Neural crest cell (in vitro differentiated cells): ENCODE data around the gene FBXO9. TPM values are rescaled to one million over a fixed set of nuclear protein-coding genes. Genes with fewer than 3 reads are reported as not detected.
"Not testable (repeated sequence)": the region's sequence is repeated elsewhere in the genome, so short reads cannot be mapped to it uniquely, and the experiment has no call there.

Source experiments
- DNase-seq: peaks from one replicate; pipeline ENCODE4 v3.0.0; 2021; ENCODE audit warnings: low read depth, mixed read lengths, low spot score
- H3K27ac Mint-ChIP-seq: one replicate; pipeline ENCODE4 v1.8.0; 2021; ENCODE audit warnings: mild to moderate bottlenecking, mixed read lengths; ENCODE audit not compliant: unreplicated experiment
- H3K27me3 Mint-ChIP-seq: 2 replicates; pipeline ENCODE4 v1.8.0; 2021; ENCODE audit warnings: low read depth, mild to moderate bottlenecking, mixed read lengths
- H3K36me3 Mint-ChIP-seq: 2 replicates; pipeline ENCODE4 v1.8.0; 2021; ENCODE audit warnings: low read depth, mild to moderate bottlenecking, mixed read lengths
- H3K4me1 Mint-ChIP-seq: 2 replicates; pipeline ENCODE4 v1.8.0; 2021; ENCODE audit warnings: mixed read lengths
- H3K4me3 Mint-ChIP-seq: one replicate; pipeline ENCODE4 v1.8.0; 2021; ENCODE audit warnings: mild to moderate bottlenecking, mixed read lengths
- H3K9me3 Mint-ChIP-seq: 2 replicates; pipeline ENCODE4 v1.8.0; 2021; ENCODE audit warnings: mixed read lengths
- CTCF ChIP-seq: fragments of 200-600 bp; sonication (generic); conservative IDR thresholded peaks from 2 replicates; pipeline ENCODE4 v1.5.0; 2021; ENCODE audit warnings: antibody characterized with exemption, mild to moderate bottlenecking
- total RNA-seq: library from RNA; stranded (reverse); gene quantifications from 2 replicates; pipeline ENCODE4 v1.2.1, GENCODE V29; 2021

Gene FBXO9
- total RNA-seq, 1 donor from 2014 or later = 48.3 TPM

- H3K27me3 Mint-ChIP-seq = no peaks in the 10 kb centered on the region
- H3K36me3 Mint-ChIP-seq = peaks cover 7% of the 10 kb centered on the region
- no peaks in the 10 kb centered on the region for H3K9me3 Mint-ChIP-seq
- H3K27ac Mint-ChIP-seq = no peak overlapping the region
- DNase-seq = no peak
- H3K4me3 Mint-ChIP-seq = no peak overlapping the region
- TF ChIP-seq CTCF = no peak
- H3K4me1 Mint-ChIP-seq = peaks cover 25% of the 10 kb centered on the region
Observed at GRCh38 chr6:53056273-53056672, 8.9 kb upstream of the FBXO9 start.

GRCh38 chr6:53058388-53059195, 6.6 kb upstream of the FBXO9 start:
- Mint-ChIP-seq H3K27ac (no peak overlapping the region), H3K27me3 (no peaks in the 10 kb centered on the region), H3K9me3 (no peaks in the 10 kb centered on the region), H3K36me3 (no peaks in the 10 kb centered on the region), H3K4me1 (peaks cover 37% of the 10 kb centered on the region), H3K4me3 (peak overlapping the region; percentile 98)
- TF ChIP-seq CTCF = no peak
- no peak for DNase-seq

- TF ChIP-seq CTCF = no peak
- Mint-ChIP-seq H3K27me3 (no peaks in the 10 kb centered on the region), H3K36me3 (no peaks in the 10 kb centered on the region), H3K4me3 (peak overlapping the region; percentile 98), H3K9me3 (no peaks in the 10 kb centered on the region), H3K27ac (peak overlapping the region; percentile 98), H3K4me1 (peaks cover 43% of the 10 kb centered on the region)
- no peak for DNase-seq
Observed at GRCh38 chr6:53059648-53060589, 5.3 kb upstream of the FBXO9 start.

GRCh38 chr6:53062169-53062539, 3.0 kb upstream of the FBXO9 start:
- no peak for DNase-seq
- Mint-ChIP-seq H3K36me3 (no peaks in the 10 kb centered on the region), H3K9me3 (no peaks in the 10 kb centered on the region), H3K27me3 (no peaks in the 10 kb centered on the region), H3K27ac (peak overlapping the region; percentile 79), H3K4me3 (peak overlapping the region; percentile 98), H3K4me1 (peaks cover 57% of the 10 kb centered on the region)
- no peak for TF ChIP-seq CTCF

- peaks cover 52% of the 10 kb centered on the region for H3K4me1 Mint-ChIP-seq
- not testable (repeated sequence) for DNase-seq, H3K9me3 Mint-ChIP-seq, H3K27me3 Mint-ChIP-seq, H3K27ac Mint-ChIP-seq, H3K36me3 Mint-ChIP-seq
- peak overlapping the region; percentile 99 for H3K4me3 Mint-ChIP-seq
Observed at GRCh38 chr6:53064255-53064654, 949 bp upstream of the FBXO9 start.
